Measurements from ENCODE around the gene PITPNC1.
"Not testable (repeated sequence)": the region's sequence is repeated elsewhere in the genome, so short reads cannot be mapped to it uniquely, and the experiment has no call there.

PITPNC1 gene

GRCh38 chr17:67576471-67577115, 199.5 kb downstream of the PITPNC1 start:
- no peak for DNase-seq (ENCODE audit: low read depth in 3 of 3)

- no peak for DNase-seq (ENCODE audit: low read depth in 3 of 3)
These were observed 200.5 kb downstream of the PITPNC1 start for GRCh38 chr17:67577429-67578141.

GRCh38 chr17:67578142-67578457, 201.0 kb downstream of the PITPNC1 start:
- no peak for DNase-seq (ENCODE audit: low read depth in 3 of 3)

- DNase-seq (ENCODE audit: low read depth in 3 of 3) = not testable (repeated sequence)
These were observed 201.8 kb downstream of the PITPNC1 start for GRCh38 chr17:67578679-67579405.

- DNase-seq (ENCODE audit: low read depth in 3 of 3) = no peak
These were observed 205.6 kb downstream of the PITPNC1 start for GRCh38 chr17:67582673-67583081.

GRCh38 chr17:67585077-67585602, 208.1 kb downstream of the PITPNC1 start:
- no peak for DNase-seq (ENCODE audit: low read depth in 3 of 3)

GRCh38 chr17:67588326-67588725, 211.2 kb downstream of the PITPNC1 start:
- no peak for DNase-seq (ENCODE audit: low read depth in 3 of 3)

GRCh38 chr17:67594115-67594880, 217.2 kb downstream of the PITPNC1 start:
- DNase-seq (ENCODE audit: low read depth in 3 of 3) = no peak

GRCh38 chr17:67600408-67600807, 223.3 kb downstream of the PITPNC1 start:
- no peak for DNase-seq (ENCODE audit: low read depth in 3 of 3)

- DNase-seq (ENCODE audit: low read depth in 3 of 3) = no peak
These were observed 224.8 kb downstream of the PITPNC1 start for GRCh38 chr17:67601897-67602296.

- no peak for DNase-seq (ENCODE audit: low read depth in 3 of 3)
These were observed 225.4 kb downstream of the PITPNC1 start for GRCh38 chr17:67602444-67602843.

GRCh38 chr17:67602974-67603373, 225.9 kb downstream of the PITPNC1 start:
- DNase-seq (ENCODE audit: low read depth in 3 of 3) = peak in 2 of 3 experiments; percentile 2 to 5

- no peak for DNase-seq (ENCODE audit: low read depth in 3 of 3)
These were observed 228.3 kb downstream of the PITPNC1 start for GRCh38 chr17:67605256-67605912.

- DNase-seq (ENCODE audit: low read depth in 3 of 3) = no peak
These were observed 229.4 kb downstream of the PITPNC1 start for GRCh38 chr17:67606471-67606870.

- no peak for DNase-seq (ENCODE audit: low read depth in 3 of 3)
These were observed 230.0 kb downstream of the PITPNC1 start for GRCh38 chr17:67606896-67607604.

GRCh38 chr17:67610061-67610460, 233.0 kb downstream of the PITPNC1 start:
- no peak for DNase-seq (ENCODE audit: low read depth in 3 of 3)

GRCh38 chr17:67613961-67614360, 236.9 kb downstream of the PITPNC1 start:
- DNase-seq (ENCODE audit: low read depth in 3 of 3) = no peak

- DNase-seq (ENCODE audit: low read depth in 3 of 3) = no peak
These were observed 238.0 kb downstream of the PITPNC1 start for GRCh38 chr17:67615011-67615561.

GRCh38 chr17:67615736-67616135, 238.7 kb downstream of the PITPNC1 start:
- DNase-seq (ENCODE audit: low read depth in 3 of 3) = no peak

- no peak for DNase-seq (ENCODE audit: low read depth in 3 of 3)
These were observed 240.3 kb downstream of the PITPNC1 start for GRCh38 chr17:67617304-67617899.

All from stimulated activated CD4-positive, alpha-beta T cell treated with anti-CD3 and anti-CD28 coated beads, TNF-alpha, amount 100 ng/mL, for 4 hours (primary cell).